ENCODE data around the gene CRYGN. TPM values are rescaled to one million over a fixed set of nuclear protein-coding genes. Genes with fewer than 3 reads are reported as not detected.

The CRYGN gene
- polyA plus RNA-seq, 4 donors: 0.31 to 4.0 (median 2.6) TPM

GRCh38 chr7:151408839-151409666 lies 30.9 kb downstream of the CRYGN start:
- DNase-seq (ENCODE audit: low read depth in 4 of 4, low spot score in 3 of 4): no peak

GRCh38 chr7:151408498-151408838 lies 31.5 kb downstream of the CRYGN start:
- DNase-seq (ENCODE audit: low read depth in 4 of 4, low spot score in 3 of 4): no peak

GRCh38 chr7:151406886-151407583 lies 32.9 kb downstream of the CRYGN start:
- no peak for DNase-seq (ENCODE audit: low read depth in 4 of 4, low spot score in 3 of 4)

GRCh38 chr7:151406051-151406875 lies 33.7 kb downstream of the CRYGN start:
- no peak for DNase-seq (ENCODE audit: low read depth in 4 of 4, low spot score in 3 of 4)

GRCh38 chr7:151405588-151405987 lies 34.4 kb downstream of the CRYGN start:
- DNase-seq (ENCODE audit: low read depth in 4 of 4, low spot score in 3 of 4): no peak

- DNase-seq (ENCODE audit: low read depth in 4 of 4, low spot score in 3 of 4): no peak
Measured at GRCh38 chr7:151405056-151405455, 34.9 kb downstream of the CRYGN start.

GRCh38 chr7:151404216-151405011 lies 35.5 kb downstream of the CRYGN start:
- DNase-seq (ENCODE audit: low read depth in 4 of 4, low spot score in 3 of 4): no peak

- no peak for DNase-seq (ENCODE audit: low read depth in 4 of 4, low spot score in 3 of 4)
Measured at GRCh38 chr7:151403764-151404163, 36.2 kb downstream of the CRYGN start.

- DNase-seq (ENCODE audit: low read depth in 4 of 4, low spot score in 3 of 4): no peak
Measured at GRCh38 chr7:151402029-151402835, 37.7 kb downstream of the CRYGN start.

- DNase-seq (ENCODE audit: low read depth in 4 of 4, low spot score in 3 of 4): no peak
Measured at GRCh38 chr7:151400626-151401315, 39.2 kb downstream of the CRYGN start.

GRCh38 chr7:151399906-151400305 lies 40.0 kb downstream of the CRYGN start:
- no peak for DNase-seq (ENCODE audit: low read depth in 4 of 4, low spot score in 3 of 4)

GRCh38 chr7:151399305-151399601 lies 40.7 kb downstream of the CRYGN start:
- no peak for DNase-seq (ENCODE audit: low read depth in 4 of 4, low spot score in 3 of 4)

- no peak for DNase-seq (ENCODE audit: low read depth in 4 of 4, low spot score in 3 of 4)
Measured at GRCh38 chr7:151398446-151399304, 41.3 kb downstream of the CRYGN start.

GRCh38 chr7:151397026-151397425 lies 42.9 kb downstream of the CRYGN start:
- DNase-seq (ENCODE audit: low read depth in 4 of 4, low spot score in 3 of 4): no peak

GRCh38 chr7:151396328-151396970 lies 43.5 kb downstream of the CRYGN start:
- DNase-seq (ENCODE audit: low read depth in 4 of 4, low spot score in 3 of 4): no peak

- DNase-seq (ENCODE audit: low read depth in 4 of 4, low spot score in 3 of 4): no peak
Measured at GRCh38 chr7:151395036-151395367, 44.9 kb downstream of the CRYGN start.

GRCh38 chr7:151394076-151395035 lies 45.6 kb downstream of the CRYGN start:
- no peak for DNase-seq (ENCODE audit: low read depth in 4 of 4, low spot score in 3 of 4)
